ENCODE results near the gene IFI27L1.

DNA sequence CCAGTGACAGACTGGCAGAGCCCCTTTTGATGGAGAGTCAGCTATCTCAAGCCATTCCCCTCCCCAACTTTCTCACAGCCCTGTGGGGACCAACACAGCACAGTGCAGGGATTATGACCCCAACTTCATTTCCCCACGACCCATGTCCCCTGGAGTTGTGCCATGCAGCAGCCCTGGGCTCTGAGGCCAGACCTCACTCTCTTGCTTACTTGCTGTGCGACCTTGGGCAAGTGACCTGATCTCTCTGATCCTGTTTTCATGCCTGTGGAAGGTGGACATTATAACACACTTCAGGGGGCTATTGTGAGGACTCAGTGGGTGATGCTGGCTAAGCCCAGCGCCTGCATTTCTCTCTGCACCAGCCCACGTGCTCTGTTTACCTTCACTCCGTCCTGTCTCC, 40.9 kb upstream of the IFI27L1 start:
- TF ChIP-seq GATA2 (IDR thresholded peaks at IDR 0.05; ENCODE audit: low read depth, low read length) = no peak
- no peak for TF ChIP-seq GATA3 (IDR thresholded peaks at IDR 0.05; ENCODE audit: low read depth, low read length)
